GM13977 (cell line): ENCODE measurements around the gene ARF3.
A peak's percentile ranks its signal among the peaks of the same experiment; 100 is the strongest.

Experiments
- DNase-seq: peaks from one replicate; pipeline ENCODE4 v3.0.0; 2012; ENCODE audit warnings: low spot score
- CTCF ChIP-seq: IDR thresholded peaks from 2 replicates; pipeline ENCODE4 v1.5.1; 2012; ENCODE audit warnings: mild to moderate bottlenecking, control low read depth; ENCODE audit not compliant: insufficient read depth; ENCODE audit errors: extremely low read depth, missing control alignments
- in situ Hi-C: fragments of 300-500 bp; cut with MboI; formaldehyde crosslinking; loops from one replicate; pipeline ENCODE4 v1.12.0; 2022; ENCODE audit warnings: low sequenced_read_pairs, low pct_unique_long_range_greater_than_20kb, mixed read lengths, inconsistent platforms; ENCODE audit not compliant: unreplicated experiment

ARF3 gene

GRCh38 chr12:48961801-48962200, 4.5 kb upstream of the ARF3 start:
- in situ Hi-C loops, result no loop called here
- no peak for DNase-seq
- no peak for TF ChIP-seq CTCF

- no peak for TF ChIP-seq CTCF
- in situ Hi-C loops, result no loop called here
- DNase-seq, result no peak
Measured at GRCh38 chr12:48961331-48961730, 4.0 kb upstream of the ARF3 start.

DNA sequence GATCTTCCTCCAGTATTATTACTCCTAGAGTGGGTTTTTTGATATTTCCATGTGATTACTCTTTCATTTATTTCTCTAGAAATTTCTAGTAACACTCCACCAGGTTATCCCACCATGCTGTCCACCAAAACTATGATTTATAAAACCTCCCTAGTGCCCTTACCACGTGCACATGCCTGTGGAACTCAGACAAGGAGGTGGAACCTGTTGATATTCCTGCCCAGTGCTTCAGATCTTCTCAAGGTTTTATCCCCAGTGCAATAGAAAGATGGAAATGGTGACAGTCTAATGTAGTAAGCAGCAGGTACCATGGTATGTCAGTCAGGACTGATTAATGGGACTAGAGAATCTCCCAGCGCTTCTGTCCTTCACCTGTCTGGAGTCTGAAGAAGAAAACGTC, 3.5 kb upstream of the ARF3 start:
- no peak for TF ChIP-seq CTCF
- no peak for DNase-seq
- in situ Hi-C loops, result no loop called here

DNA sequence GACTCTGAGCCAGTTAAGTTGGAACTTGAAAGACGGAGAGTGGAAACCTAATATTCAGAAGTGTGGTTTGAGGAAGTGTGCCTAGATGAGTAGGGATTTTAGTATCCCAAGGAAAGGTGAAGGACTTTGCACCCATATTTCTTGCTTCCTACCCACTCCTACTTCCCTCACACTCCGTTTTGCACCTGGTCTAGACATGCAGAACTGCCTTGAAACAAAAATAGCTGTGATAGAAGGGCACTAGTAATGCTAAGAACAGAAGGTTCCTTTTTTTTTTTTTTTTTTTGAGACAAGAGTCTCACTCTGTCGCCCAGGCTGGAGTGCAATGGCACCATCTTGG, 732 bp upstream of the ARF3 start:
- DNase-seq, result no peak
- no peak for TF ChIP-seq CTCF
- in situ Hi-C loops, result no loop called here

DNA sequence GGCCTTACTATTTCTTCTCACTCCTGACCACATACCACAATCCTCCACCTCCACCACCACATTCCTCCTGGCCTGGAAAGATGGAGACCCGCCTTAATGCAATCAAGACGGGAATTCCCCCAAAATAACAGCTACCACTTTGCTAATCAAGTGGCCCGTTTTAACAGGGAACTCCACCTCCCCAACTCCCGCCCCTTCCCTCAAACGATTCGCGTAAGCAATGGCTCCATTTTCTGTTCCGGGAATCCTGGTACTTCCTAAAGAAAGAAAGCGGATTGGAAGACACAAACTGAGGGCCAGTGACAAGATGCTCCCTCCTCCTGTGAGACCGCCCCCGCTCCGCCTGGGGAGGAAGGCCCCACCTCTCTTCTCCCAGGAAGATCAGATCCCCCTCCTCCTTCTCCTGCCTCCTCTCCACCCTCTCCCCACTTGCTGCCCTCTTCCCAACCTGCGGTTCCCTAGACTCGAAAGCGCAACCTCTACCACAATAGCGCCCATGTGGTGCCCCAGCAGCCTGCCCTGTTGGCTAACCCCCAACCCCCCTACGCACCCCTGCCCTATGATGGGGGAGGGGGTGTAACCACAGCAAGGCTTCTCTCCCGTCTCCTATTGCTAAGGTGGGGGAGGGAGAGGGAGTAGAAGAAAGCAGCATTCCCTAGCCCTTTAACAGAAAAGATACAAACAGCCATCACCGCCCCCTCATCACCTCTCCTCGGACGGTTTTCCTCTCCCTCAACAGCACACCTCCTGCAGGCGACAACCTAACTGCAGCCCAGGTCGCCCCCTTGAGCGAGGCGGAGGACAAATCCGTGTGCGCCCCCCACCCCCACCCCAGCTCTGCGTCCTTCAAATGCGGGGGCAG, 777 bp downstream of the ARF3 start:
- DNase-seq, result peak; percentile 59
- TF ChIP-seq CTCF, result peak; percentile 10
- in situ Hi-C loops, result no loop called here

GRCh38 chr12:48954841-48955501, 2.3 kb downstream of the ARF3 start:
- no peak for DNase-seq
- in situ Hi-C loops, result no loop called here
- TF ChIP-seq CTCF, result no peak
